IMR-90 (cell line): Measurements from ENCODE around the gene UTF1. TPM values are rescaled to one million over a fixed set of nuclear protein-coding genes. Genes with fewer than 3 reads are reported as not detected.
A peak's percentile ranks its signal among the peaks of the same experiment; 100 is the strongest.

ENCODE experiments used
- ATAC-seq: fragments of 200-7000 bp; cut with Tn5 transposase; 2 replicates; pipeline ENCODE4 v1.9.1; 2020; ENCODE audit warnings: low read depth, mild to moderate bottlenecking, moderate library complexity
- BruUV-seq: library from RNA; stranded (reverse); fragments of 400-500 nt; replicated peaks from 2 replicates; lab custom pipeline; 2021; lab: Mats Ljungman, UMichigan
- CTCF ChIA-PET: fragments of 300-600 bp; formaldehyde crosslinking; extraction: SDS; loops from one replicate; lab custom pipeline; 2021; ENCODE audit warnings: antibody characterized with exemption; lab: Yijun Ruan, JAX
- POLR2A ChIA-PET: fragments of 300-600 bp; sonication (Branson Sonifier 250); formaldehyde crosslinking; loops from one replicate; lab custom pipeline; 2022; ENCODE audit warnings: antibody characterized with exemption; ENCODE audit not compliant: unreplicated experiment; lab: Charles Lee
- DNase-seq: peaks from one replicate; pipeline ENCODE4 v3.0.0; 2013
- H2AFZ ChIP-seq: replicated peaks from 2 replicates; pipeline ENCODE3; 2013; ENCODE audit warnings: low read length, mild to moderate bottlenecking; ENCODE audit not compliant: poor library complexity
- H2AK5ac ChIP-seq: 2 replicates; pipeline ENCODE4 v1.6.1; 2013; ENCODE audit warnings: low read depth, low read length, inconsistent platforms
- H2AK9ac ChIP-seq: replicated peaks from 2 replicates; pipeline ENCODE3; 2013; ENCODE audit warnings: mild to moderate bottlenecking, low read depth, low read length, moderate library complexity; ENCODE audit not compliant: poor library complexity
- H2BK120ac ChIP-seq: 2 replicates; pipeline ENCODE4 v1.6.1; 2013; ENCODE audit warnings: low read depth, low read length, inconsistent platforms
- H2BK15ac ChIP-seq: 3 replicates; pipeline ENCODE4 v1.6.1; 2013; ENCODE audit warnings: low read depth, low read length, inconsistent platforms
- H2BK20ac ChIP-seq: 2 replicates; pipeline ENCODE4 v1.6.1; 2013; ENCODE audit warnings: low read depth, mild to moderate bottlenecking, inconsistent platforms, low read length, moderate library complexity
- H2BK5ac ChIP-seq: 2 replicates; pipeline ENCODE4 v1.6.1; 2013; ENCODE audit warnings: mild to moderate bottlenecking, low read depth, low read length, inconsistent platforms; ENCODE audit not compliant: poor library complexity, severe bottlenecking
- H3K14ac ChIP-seq: replicated peaks from 2 replicates; pipeline ENCODE4 v1.6.1; 2013; ENCODE audit warnings: low read depth, low read length, inconsistent platforms
- H3K18ac ChIP-seq: 2 replicates; pipeline ENCODE4 v1.6.1; 2013; ENCODE audit warnings: low read depth, low read length, control low read depth
- H3K23ac ChIP-seq: 2 replicates; pipeline ENCODE4 v1.6.1; 2013; ENCODE audit warnings: low read depth, low read length, inconsistent platforms
- H3K27ac ChIP-seq: 2 replicates; pipeline ENCODE4 v1.5.1; 2013; ENCODE audit warnings: mild to moderate bottlenecking, control low read depth, low read length; ENCODE audit not compliant: insufficient read depth
- H3K27me3 ChIP-seq: 2 replicates; pipeline ENCODE4 v1.6.1; 2013; ENCODE audit warnings: low read length; ENCODE audit not compliant: control insufficient read depth, insufficient read depth
- H3K36me3 ChIP-seq: 2 replicates; pipeline ENCODE4 v1.6.1; 2013; ENCODE audit warnings: low read length, mixed read lengths; ENCODE audit not compliant: control insufficient read depth, insufficient read depth
- H3K4ac ChIP-seq: 2 replicates; pipeline ENCODE4 v1.6.1; 2013; ENCODE audit warnings: low read depth, low read length, inconsistent platforms
- H3K4me1 ChIP-seq: 2 replicates; pipeline ENCODE4 v1.6.1; 2013; ENCODE audit warnings: low read length, mixed read lengths; ENCODE audit not compliant: control insufficient read depth, insufficient read depth
- H3K4me2 ChIP-seq: 2 replicates; pipeline ENCODE4 v1.6.1; 2013; ENCODE audit warnings: low read depth, mild to moderate bottlenecking, control low read depth, low read length, moderate library complexity
- H3K4me3 ChIP-seq: 2 replicates; pipeline ENCODE4 v1.5.1; 2013; ENCODE audit warnings: low read depth, mild to moderate bottlenecking, control low read depth, low read length, moderate library complexity; ENCODE audit not compliant: insufficient read depth
- H3K56ac ChIP-seq: 2 replicates; pipeline ENCODE4 v1.6.1; 2013; ENCODE audit warnings: low read length, inconsistent platforms; ENCODE audit not compliant: insufficient read depth; ENCODE audit errors: extremely low read depth
- H3K79me1 ChIP-seq, 2 experiments: 2 replicates each; pipeline ENCODE4 v1.6.1; 2013; ENCODE audit warnings: low read length in 2 of 2, inconsistent platforms in 1 of 2, low read depth in 1 of 2
- H3K9ac ChIP-seq: 2 replicates; pipeline ENCODE4 v1.6.1; 2013; ENCODE audit warnings: low read depth, low read length, control low read depth
- H3K9me1 ChIP-seq: 2 replicates; pipeline ENCODE4 v1.6.1; 2013; ENCODE audit warnings: low read length, inconsistent platforms; ENCODE audit not compliant: insufficient read depth
- H3K9me3 ChIP-seq: 2 replicates; pipeline ENCODE4 v1.6.1; 2013; ENCODE audit warnings: low read length; ENCODE audit not compliant: control insufficient read depth, insufficient read depth
- H4K20me1 ChIP-seq: 2 replicates; pipeline ENCODE4 v1.6.1; 2013; ENCODE audit warnings: low read length, inconsistent platforms; ENCODE audit not compliant: insufficient read depth
- H4K5ac ChIP-seq: 2 replicates; pipeline ENCODE4 v1.6.1; 2013; ENCODE audit warnings: mild to moderate bottlenecking, low read depth, low read length, control low read depth
- H4K8ac ChIP-seq, 2 experiments: 2 replicates each; pipeline ENCODE4 v1.6.1; 2013; ENCODE audit warnings: low read depth in 2 of 2, low read length in 2 of 2, control low read depth in 1 of 2, inconsistent platforms in 1 of 2
- H4K91ac ChIP-seq: 2 replicates; pipeline ENCODE4 v1.6.1; 2013; ENCODE audit warnings: low read depth, low read length, inconsistent platforms; ENCODE audit not compliant: insufficient read depth
- BHLHE40 ChIP-seq: fragments of 150-350 bp; IDR thresholded peaks from 2 replicates; pipeline ENCODE4 v1.6.1; 2016; ENCODE audit warnings: mild to moderate bottlenecking, low read depth, low read length
- CEBPB ChIP-seq: IDR thresholded peaks from 2 replicates; pipeline ENCODE4 v1.6.1; 2012; ENCODE audit warnings: low read depth, low read length, improper control_type of control experiment
- CHD1 ChIP-seq: IDR thresholded peaks from 2 replicates; pipeline ENCODE4 v1.6.1; 2012; ENCODE audit warnings: low read depth, low read length, improper control_type of control experiment
- CTCF ChIP-seq: conservative IDR thresholded peaks from 2 replicates; pipeline ENCODE4 v1.5.1; 2012; ENCODE audit warnings: mild to moderate bottlenecking, low read depth, low read length, improper control_type of control experiment
- ELK1 ChIP-seq: fragments of 150-350 bp; IDR thresholded peaks from 2 replicates; pipeline ENCODE4 v1.6.1; 2016; ENCODE audit warnings: low read depth, mild to moderate bottlenecking, low read length, moderate library complexity, borderline replicate concordance
- FOS ChIP-seq: fragments of 150-350 bp; IDR thresholded peaks from 2 replicates; pipeline ENCODE4 v1.6.1; 2016; ENCODE audit warnings: low read depth, low read length
- MAFK ChIP-seq: IDR thresholded peaks from 2 replicates; pipeline ENCODE4 v1.6.1; 2012; ENCODE audit warnings: low read depth, low read length, improper control_type of control experiment
- MAZ ChIP-seq: IDR thresholded peaks from 2 replicates; pipeline ENCODE4 v1.6.1; 2012; ENCODE audit warnings: low read depth, mild to moderate bottlenecking, low read length, improper control_type of control experiment, moderate library complexity, borderline replicate concordance
- MXI1 ChIP-seq: IDR thresholded peaks from 2 replicates; pipeline ENCODE4 v1.6.1; 2012; ENCODE audit warnings: low read depth, mild to moderate bottlenecking, low read length, moderate library complexity, borderline replicate concordance
- NFE2L2 ChIP-seq: fragments of 150-350 bp; IDR thresholded peaks from 2 replicates; pipeline ENCODE4 v1.6.1; 2016; ENCODE audit warnings: low read depth, mild to moderate bottlenecking, low read length
- POLR2A ChIP-seq: IDR thresholded peaks from 2 replicates; pipeline ENCODE4 v1.6.1; 2012; ENCODE audit warnings: mild to moderate bottlenecking, low read depth, low read length
- RAD21 ChIP-seq: IDR thresholded peaks from 2 replicates; pipeline ENCODE4 v1.6.1; 2012; ENCODE audit warnings: low read length, improper control_type of control experiment
- RCOR1 ChIP-seq: IDR thresholded peaks from 2 replicates; pipeline ENCODE4 v1.6.1; 2012; ENCODE audit warnings: mild to moderate bottlenecking, low read length, improper control_type of control experiment; ENCODE audit not compliant: insufficient replicate concordance
- RFX5 ChIP-seq: IDR thresholded peaks from 2 replicates; pipeline ENCODE4 v1.8.0; 2012; ENCODE audit warnings: low read depth, mild to moderate bottlenecking, low read length, moderate library complexity
- SMC3 ChIP-seq: fragments of 150-350 bp; IDR thresholded peaks from 2 replicates; pipeline ENCODE4 v1.6.1; 2016; ENCODE audit warnings: low read depth, mild to moderate bottlenecking, antibody characterized with exemption, low read length, moderate library complexity
- USF2 ChIP-seq: fragments of 150-350 bp; IDR thresholded peaks from 2 replicates; pipeline ENCODE4 v1.6.1; 2017; ENCODE audit warnings: mild to moderate bottlenecking, antibody characterized with exemption, low read length, low read depth
- WGBS, 2 experiments: methylation state at CpG; one replicate each; pipeline versions ENCODE4 v1.1.5 to v1.1.7; 2013; ENCODE audit warnings: missing lambda C conversion rate in 2 of 2; ENCODE audit not compliant: insufficient read length in 1 of 2; ENCODE audit errors: extremely low coverage in 2 of 2; 5-methylcytosine and 5-hydroxymethylcytosine counted together
- dilution Hi-C: fragments of 300-500 bp; cut with HindIII; formaldehyde crosslinking; loops from one replicate; pipeline ENCODE4 v1.14.3; 2018; ENCODE audit warnings: low sequenced_read_pairs; ENCODE audit not compliant: unreplicated experiment
- in situ Hi-C: fragments of 300-500 bp; cut with MboI; formaldehyde crosslinking; loops from 3 replicates; pipeline ENCODE4 v1.14.3; 2019; ENCODE audit warnings: low sequenced_read_pairs, inconsistent platforms, mixed read lengths
- intact Hi-C: fragments of 100-400 bp; cut with micrococcal nuclease; formaldehyde crosslinking; loops from 2 replicates; pipeline ENCODE4 v1.10.0; 2022
- polyA plus RNA-seq, 3 experiments: library from polyadenylated mRNA; depleted of rRNA; stranded (reverse); fragments of >200 nt; gene quantifications; 2 replicates each; pipeline ENCODE4 v1.2.3, GENCODE V29; 2012; ENCODE audit warnings: low replicate concordance in 1 of 3
- total RNA-seq: library from RNA; depleted of rRNA; stranded (reverse); fragments of >200 nt; gene quantifications from 2 replicates; pipeline ENCODE4 v1.2.3, GENCODE V29; 2012

The UTF1 gene
- total and polyA plus RNA-seq, 2 of the 4 experiments (the other 2 are of a cell fraction), result not detected

- Histone ChIP-seq H3K14ac (no peak overlapping the region), H2AK9ac (no peak overlapping the region), H3K36me3 (peaks cover 33% of the 10 kb centered on the region), H3K79me1 (peaks cover 0 to 3% of the 10 kb centered on the region in 2 experiments; a peak in 1 of 4 replicates), H3K27ac (no peak overlapping the region), H3K4me2 (no peak overlapping the region), H3K18ac (no peak overlapping the region), H2BK5ac (no peak overlapping the region), H4K5ac (no peak overlapping the region), H3K23ac (no peak overlapping the region), H2AFZ (peak overlapping the region; percentile 75), H2AK5ac (0 out of 2 replicates have a peak overlapping the region, but pooled peaks have one; percentile 9), H4K8ac (no peak overlapping the region), H2BK120ac (no peak overlapping the region), H3K4me3 (no peak overlapping the region), H4K91ac (no peak overlapping the region), H2BK15ac (no peak overlapping the region), H2BK20ac (no peak overlapping the region), H3K27me3 (peaks cover 9% of the 10 kb centered on the region), H3K56ac (no peak overlapping the region), H3K4ac (no peak overlapping the region), H3K4me1 (peaks cover 10% of the 10 kb centered on the region), H3K9ac (no peak overlapping the region), H3K9me3 (no peaks in the 10 kb centered on the region), H4K20me1 (peaks cover 7% of the 10 kb centered on the region; the same call in 1 of the 2 replicates), H3K9me1 (0 out of 2 replicates have a peak, but pooled peaks cover 4% of the 10 kb centered on the region)
- dilution Hi-C loops, result no loop called here
- TF ChIP-seq MXI1 (no peak), USF2 (no peak), RCOR1 (no peak), RAD21 (no peak), NFE2L2 (no peak), MAZ (no peak), FOS (no peak), RFX5 (no peak), CEBPB (no peak), CTCF (no peak), BHLHE40 (no peak), POLR2A (no peak), CHD1 (no peak), SMC3 (no peak), MAFK (no peak), ELK1 (no peak)
- in situ Hi-C loops, result no loop called here
- ChIA-PET POLR2A (no interaction called here), CTCF (no interaction called here)
- DNase-seq (no peak), ATAC-seq (no peak)
- WGBS, 2 experiments, result 67% methylated on average over 1 of the region's 12 CpGs; no CpG with 5 or more reads in 1 of the 2 experiments
- no TSS peak for BruUV-seq
- intact Hi-C loops, result no loop called here
These were observed 48.1 kb downstream of the UTF1 start for GRCh38 chr10:133277993-133278576.
